IPS-15b (cell line): Measurements from ENCODE around the gene TCF7L2.

Experiments used
- H3K27me3 ChIP-seq: one replicate; pipeline ENCODE4 v1.6.1; 2013; ENCODE audit warnings: low read length; ENCODE audit not compliant: control insufficient read depth, insufficient read depth
- H3K36me3 ChIP-seq: one replicate; pipeline ENCODE4 v1.6.1; 2013; ENCODE audit warnings: low read length; ENCODE audit not compliant: control insufficient read depth, insufficient read depth
- H3K4me1 ChIP-seq: one replicate; pipeline ENCODE4 v1.6.1; 2013; ENCODE audit warnings: mild to moderate bottlenecking, low read length; ENCODE audit not compliant: control insufficient read depth, insufficient read depth
- H3K4me3 ChIP-seq: one replicate; pipeline ENCODE4 v1.5.1; 2013; ENCODE audit warnings: low read depth, low read length
- H3K9ac ChIP-seq: one replicate; pipeline ENCODE4 v1.6.1; 2013; ENCODE audit warnings: low read depth, mild to moderate bottlenecking, low read length
- H3K9me3 ChIP-seq: one replicate; pipeline ENCODE4 v1.6.1; 2013; ENCODE audit warnings: mild to moderate bottlenecking, low read length; ENCODE audit not compliant: control insufficient read depth, insufficient read depth

Gene TCF7L2

DNA sequence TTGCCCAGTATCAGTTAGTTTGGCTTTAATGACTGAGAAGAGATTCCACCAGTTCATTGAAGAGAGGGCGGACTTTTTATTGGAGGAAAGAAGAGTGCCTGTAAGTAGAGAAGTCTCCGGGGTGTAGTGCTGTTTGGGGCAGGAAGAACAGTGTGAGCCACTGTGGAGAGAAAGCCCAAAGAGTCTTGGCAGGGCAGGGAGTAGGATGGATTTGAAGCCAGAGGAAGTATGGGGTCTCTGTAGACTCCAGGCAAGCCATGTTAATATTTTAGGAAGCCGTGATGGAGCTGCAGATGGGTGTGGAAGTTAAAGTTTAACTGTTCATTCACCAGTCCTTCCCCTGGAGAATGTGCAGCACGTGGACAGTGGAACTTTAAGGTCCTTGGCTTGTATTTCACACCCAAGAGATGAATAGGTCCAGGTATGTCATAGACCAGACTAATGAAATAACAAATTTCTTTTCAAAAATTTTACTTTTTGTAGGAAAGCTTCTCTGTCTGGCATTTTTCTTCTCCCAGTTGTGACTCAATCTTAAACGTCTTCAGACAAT is 54.1 kb downstream of the TCF7L2 start:
- Histone ChIP-seq H3K4me3 (no peak overlapping the region), H3K4me1 (peaks cover 5% of the 10 kb centered on the region), H3K9ac (no peak overlapping the region), H3K36me3 (peaks cover 11% of the 10 kb centered on the region), H3K27me3 (no peaks in the 10 kb centered on the region), H3K9me3 (no peaks in the 10 kb centered on the region)

GRCh38 chr10:113005380-113005779 is 55.3 kb downstream of the TCF7L2 start:
- no peaks in the 10 kb centered on the region for H3K27me3 ChIP-seq
- no peak overlapping the region for H3K4me3 ChIP-seq
- peaks cover 16% of the 10 kb centered on the region for H3K36me3 ChIP-seq
- H3K4me1 ChIP-seq: peaks cover 5% of the 10 kb centered on the region
- peak overlapping the region; percentile 0 for H3K9ac ChIP-seq
- no peaks in the 10 kb centered on the region for H3K9me3 ChIP-seq

DNA sequence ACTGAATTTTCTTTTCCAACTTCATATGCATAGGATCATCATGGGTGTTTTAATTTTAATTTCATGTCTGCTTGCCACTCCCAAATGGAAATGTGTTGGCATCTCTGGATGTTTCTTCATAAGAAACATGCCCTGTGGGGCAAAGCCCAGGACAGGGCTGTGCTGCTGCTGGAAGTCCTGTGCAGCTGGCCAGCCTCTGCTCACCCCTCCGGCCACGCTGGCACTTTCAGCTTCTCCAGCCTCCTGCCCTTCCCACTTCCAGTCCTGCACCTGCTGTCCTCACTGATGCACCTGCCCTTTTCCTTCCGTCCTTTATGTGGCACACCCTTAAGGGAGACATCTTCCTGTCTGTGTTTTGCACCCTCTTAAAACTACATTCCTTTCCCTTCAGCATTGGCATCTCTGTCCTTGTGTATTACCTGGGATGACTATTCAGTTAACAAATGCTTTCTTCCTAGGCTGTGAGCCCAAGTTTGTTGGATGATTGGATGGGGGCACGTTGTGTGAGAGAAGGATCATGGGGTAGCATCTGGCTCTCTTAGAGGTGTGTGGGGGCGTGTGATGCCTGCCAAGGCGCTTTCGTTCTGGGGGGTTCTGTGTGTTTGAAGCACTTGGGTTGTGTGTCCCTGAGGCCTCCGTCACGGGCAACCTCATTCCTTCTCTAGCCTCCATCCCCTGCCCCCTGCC is 56.8 kb downstream of the TCF7L2 start:
- Histone ChIP-seq H3K36me3 (peaks cover 10% of the 10 kb centered on the region), H3K27me3 (no peaks in the 10 kb centered on the region), H3K4me1 (peaks cover 9% of the 10 kb centered on the region), H3K9me3 (no peaks in the 10 kb centered on the region), H3K4me3 (no peak overlapping the region), H3K9ac (no peak overlapping the region)

DNA sequence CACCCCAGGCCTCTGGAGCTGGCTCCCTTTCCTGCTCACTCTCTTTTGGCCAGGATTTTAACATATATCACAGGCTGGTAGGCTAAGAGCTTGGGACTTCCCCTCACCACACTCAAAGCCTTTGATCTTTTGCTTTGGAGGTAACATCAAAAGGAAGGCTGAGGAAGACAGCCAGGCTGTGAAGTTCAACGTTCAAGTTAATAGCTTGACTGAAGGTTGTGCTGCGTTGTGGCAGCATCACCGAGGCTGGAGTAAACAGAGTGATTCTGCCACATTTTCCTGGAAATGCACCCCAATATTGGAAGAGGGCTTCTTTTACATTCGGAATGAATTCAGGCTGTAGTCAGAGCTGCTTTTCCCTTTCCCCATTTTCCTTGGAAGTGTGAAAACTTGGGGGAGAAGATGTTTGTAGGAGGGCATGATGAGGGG is 57.3 kb downstream of the TCF7L2 start:
- Histone ChIP-seq H3K9ac (no peak overlapping the region), H3K9me3 (no peaks in the 10 kb centered on the region), H3K36me3 (peaks cover 10% of the 10 kb centered on the region), H3K27me3 (no peaks in the 10 kb centered on the region), H3K4me3 (no peak overlapping the region), H3K4me1 (peaks cover 14% of the 10 kb centered on the region)

GRCh38 chr10:113007821-113008220 is 57.8 kb downstream of the TCF7L2 start:
- H3K27me3 ChIP-seq: no peaks in the 10 kb centered on the region
- no peak overlapping the region for H3K4me3 ChIP-seq
- peaks cover 10% of the 10 kb centered on the region for H3K36me3 ChIP-seq
- no peaks in the 10 kb centered on the region for H3K9me3 ChIP-seq
- H3K4me1 ChIP-seq: peaks cover 18% of the 10 kb centered on the region
- H3K9ac ChIP-seq: no peak overlapping the region

- peaks cover 9% of the 10 kb centered on the region for H3K36me3 ChIP-seq
- no peak overlapping the region for H3K4me3 ChIP-seq
- no peak overlapping the region for H3K9ac ChIP-seq
- peaks cover 16% of the 10 kb centered on the region for H3K4me1 ChIP-seq
- no peaks in the 10 kb centered on the region for H3K27me3 ChIP-seq
- H3K9me3 ChIP-seq: no peaks in the 10 kb centered on the region
Observed at GRCh38 chr10:113011592-113012374, 61.7 kb downstream of the TCF7L2 start.

DNA sequence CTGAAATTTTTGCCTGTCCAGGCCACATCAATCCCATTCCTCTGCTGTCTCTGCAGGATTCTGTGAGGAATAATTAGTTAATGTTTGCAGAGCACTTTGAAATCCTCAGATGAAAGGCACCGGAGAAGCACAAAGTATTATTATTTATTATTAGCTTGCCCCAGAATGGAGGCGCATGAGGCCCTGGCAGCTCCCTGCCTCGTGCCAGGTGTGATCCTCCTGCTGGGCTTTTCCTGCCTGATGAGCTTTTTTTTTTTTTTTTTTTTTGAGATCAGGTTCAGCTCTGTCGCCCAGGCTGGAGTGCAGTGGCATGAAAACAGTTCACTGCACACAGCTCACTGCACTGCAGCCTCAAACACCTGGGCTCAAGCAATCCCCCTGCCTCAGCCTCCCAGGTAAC is 65.2 kb downstream of the TCF7L2 start:
- H3K27me3 ChIP-seq: no peaks in the 10 kb centered on the region
- no peak overlapping the region for H3K4me3 ChIP-seq
- peaks cover 5% of the 10 kb centered on the region for H3K36me3 ChIP-seq
- H3K9me3 ChIP-seq: no peaks in the 10 kb centered on the region
- H3K9ac ChIP-seq: no peak overlapping the region
- H3K4me1 ChIP-seq: peaks cover 41% of the 10 kb centered on the region

- H3K27me3 ChIP-seq: no peaks in the 10 kb centered on the region
- no peak overlapping the region for H3K4me3 ChIP-seq
- peaks cover 7% of the 10 kb centered on the region for H3K36me3 ChIP-seq
- no peaks in the 10 kb centered on the region for H3K9me3 ChIP-seq
- peaks cover 34% of the 10 kb centered on the region for H3K4me1 ChIP-seq
- no peak overlapping the region for H3K9ac ChIP-seq
Observed at GRCh38 chr10:113017376-113017775, 67.3 kb downstream of the TCF7L2 start.

GRCh38 chr10:113018034-113018433 is 68.0 kb downstream of the TCF7L2 start:
- H3K4me3 ChIP-seq: no peak overlapping the region
- no peaks in the 10 kb centered on the region for H3K9me3 ChIP-seq
- H3K27me3 ChIP-seq: no peaks in the 10 kb centered on the region
- H3K4me1 ChIP-seq: peaks cover 30% of the 10 kb centered on the region
- H3K9ac ChIP-seq: no peak overlapping the region
- peaks cover 7% of the 10 kb centered on the region for H3K36me3 ChIP-seq

GRCh38 chr10:113019096-113019495 is 69.0 kb downstream of the TCF7L2 start:
- no peak overlapping the region for H3K4me3 ChIP-seq
- H3K27me3 ChIP-seq: no peaks in the 10 kb centered on the region
- peaks cover 28% of the 10 kb centered on the region for H3K4me1 ChIP-seq
- peaks cover 6% of the 10 kb centered on the region for H3K36me3 ChIP-seq
- H3K9ac ChIP-seq: no peak overlapping the region
- H3K9me3 ChIP-seq: no peaks in the 10 kb centered on the region

DNA sequence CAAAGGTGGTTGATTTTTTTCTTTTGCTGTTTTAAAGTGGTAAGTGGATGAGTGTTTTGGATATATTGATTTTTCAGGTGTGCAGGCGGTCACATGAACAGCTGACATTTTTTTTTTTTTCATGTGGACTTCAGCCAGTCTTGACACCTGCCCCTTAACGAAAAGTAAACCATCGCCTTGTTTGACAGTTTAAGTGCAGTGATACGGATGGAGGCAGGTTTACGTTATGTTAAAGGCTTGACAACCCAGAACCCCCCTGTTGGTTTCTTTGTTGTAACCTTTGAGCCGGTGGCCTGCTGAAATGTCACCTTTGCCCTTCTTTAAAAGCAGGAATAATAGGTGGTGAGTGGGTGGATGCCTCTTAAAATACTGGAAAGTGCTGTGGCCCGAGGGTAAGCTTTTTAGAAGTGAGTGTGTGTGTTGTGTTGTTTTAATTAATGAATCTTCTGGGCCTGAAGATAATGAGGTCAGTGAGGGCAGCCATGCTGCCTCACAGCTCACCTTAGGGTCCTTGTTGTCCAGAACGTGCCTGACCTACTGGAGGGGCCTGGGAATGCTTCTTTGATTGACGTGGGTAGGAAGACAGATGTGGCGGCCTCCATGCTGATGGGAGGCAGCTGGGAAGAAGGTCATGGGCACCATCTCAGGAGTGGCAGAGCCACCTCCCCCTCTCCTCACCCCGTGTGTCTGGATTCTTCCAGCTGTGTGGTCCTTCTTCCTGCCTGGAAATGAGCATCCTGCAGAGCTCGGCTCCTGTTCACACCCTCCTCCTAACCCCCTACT is 69.8 kb downstream of the TCF7L2 start:
- Histone ChIP-seq H3K9ac (no peak overlapping the region), H3K4me1 (peaks cover 28% of the 10 kb centered on the region), H3K36me3 (peaks cover 4% of the 10 kb centered on the region), H3K27me3 (no peaks in the 10 kb centered on the region), H3K4me3 (no peak overlapping the region), H3K9me3 (no peaks in the 10 kb centered on the region)
